IMR-90 (cell line): ENCODE results near the gene ERAS. TPM values are rescaled to one million over a fixed set of nuclear protein-coding genes. Genes with fewer than 3 reads are reported as not detected.

Experiments used
- ATAC-seq: fragments of 200-7000 bp; cut with Tn5 transposase; 2 replicates; pipeline ENCODE4 v1.9.1; 2020; ENCODE audit warnings: low read depth, mild to moderate bottlenecking, moderate library complexity
- BruUV-seq: library from RNA; stranded (reverse); fragments of 400-500 nt; replicated peaks from 2 replicates; lab custom pipeline; 2021; lab: Mats Ljungman, UMichigan
- CTCF ChIA-PET: fragments of 300-600 bp; formaldehyde crosslinking; extraction: SDS; loops from one replicate; lab custom pipeline; 2021; ENCODE audit warnings: antibody characterized with exemption; lab: Yijun Ruan, JAX
- POLR2A ChIA-PET: fragments of 300-600 bp; sonication (Branson Sonifier 250); formaldehyde crosslinking; loops from one replicate; lab custom pipeline; 2022; ENCODE audit warnings: antibody characterized with exemption; ENCODE audit not compliant: unreplicated experiment; lab: Charles Lee
- DNase-seq: peaks from one replicate; pipeline ENCODE4 v3.0.0; 2013
- H2AFZ ChIP-seq: replicated peaks from 2 replicates; pipeline ENCODE3; 2013; ENCODE audit warnings: low read length, mild to moderate bottlenecking; ENCODE audit not compliant: poor library complexity
- H2AK5ac ChIP-seq: 2 replicates; pipeline ENCODE4 v1.6.1; 2013; ENCODE audit warnings: low read depth, low read length, inconsistent platforms
- H2AK9ac ChIP-seq: replicated peaks from 2 replicates; pipeline ENCODE3; 2013; ENCODE audit warnings: mild to moderate bottlenecking, low read depth, low read length, moderate library complexity; ENCODE audit not compliant: poor library complexity
- H2BK120ac ChIP-seq: 2 replicates; pipeline ENCODE4 v1.6.1; 2013; ENCODE audit warnings: low read depth, low read length, inconsistent platforms
- H2BK15ac ChIP-seq: 3 replicates; pipeline ENCODE4 v1.6.1; 2013; ENCODE audit warnings: low read depth, low read length, inconsistent platforms
- H2BK20ac ChIP-seq: 2 replicates; pipeline ENCODE4 v1.6.1; 2013; ENCODE audit warnings: low read depth, mild to moderate bottlenecking, inconsistent platforms, low read length, moderate library complexity
- H2BK5ac ChIP-seq: 2 replicates; pipeline ENCODE4 v1.6.1; 2013; ENCODE audit warnings: mild to moderate bottlenecking, low read depth, low read length, inconsistent platforms; ENCODE audit not compliant: poor library complexity, severe bottlenecking
- H3K14ac ChIP-seq: replicated peaks from 2 replicates; pipeline ENCODE4 v1.6.1; 2013; ENCODE audit warnings: low read depth, low read length, inconsistent platforms
- H3K18ac ChIP-seq: 2 replicates; pipeline ENCODE4 v1.6.1; 2013; ENCODE audit warnings: low read depth, low read length, control low read depth
- H3K23ac ChIP-seq: 2 replicates; pipeline ENCODE4 v1.6.1; 2013; ENCODE audit warnings: low read depth, low read length, inconsistent platforms
- H3K27ac ChIP-seq: 2 replicates; pipeline ENCODE4 v1.5.1; 2013; ENCODE audit warnings: mild to moderate bottlenecking, control low read depth, low read length; ENCODE audit not compliant: insufficient read depth
- H3K27me3 ChIP-seq: 2 replicates; pipeline ENCODE4 v1.6.1; 2013; ENCODE audit warnings: low read length; ENCODE audit not compliant: control insufficient read depth, insufficient read depth
- H3K36me3 ChIP-seq: 2 replicates; pipeline ENCODE4 v1.6.1; 2013; ENCODE audit warnings: low read length, mixed read lengths; ENCODE audit not compliant: control insufficient read depth, insufficient read depth
- H3K4ac ChIP-seq: 2 replicates; pipeline ENCODE4 v1.6.1; 2013; ENCODE audit warnings: low read depth, low read length, inconsistent platforms
- H3K4me1 ChIP-seq: 2 replicates; pipeline ENCODE4 v1.6.1; 2013; ENCODE audit warnings: low read length, mixed read lengths; ENCODE audit not compliant: control insufficient read depth, insufficient read depth
- H3K4me2 ChIP-seq: 2 replicates; pipeline ENCODE4 v1.6.1; 2013; ENCODE audit warnings: low read depth, mild to moderate bottlenecking, control low read depth, low read length, moderate library complexity
- H3K4me3 ChIP-seq: 2 replicates; pipeline ENCODE4 v1.5.1; 2013; ENCODE audit warnings: low read depth, mild to moderate bottlenecking, control low read depth, low read length, moderate library complexity; ENCODE audit not compliant: insufficient read depth
- H3K56ac ChIP-seq: 2 replicates; pipeline ENCODE4 v1.6.1; 2013; ENCODE audit warnings: low read length, inconsistent platforms; ENCODE audit not compliant: insufficient read depth; ENCODE audit errors: extremely low read depth
- H3K79me1 ChIP-seq, 2 experiments: 2 replicates each; pipeline ENCODE4 v1.6.1; 2013; ENCODE audit warnings: low read length in 2 of 2, inconsistent platforms in 1 of 2, low read depth in 1 of 2
- H3K9ac ChIP-seq: 2 replicates; pipeline ENCODE4 v1.6.1; 2013; ENCODE audit warnings: low read depth, low read length, control low read depth
- H3K9me1 ChIP-seq: 2 replicates; pipeline ENCODE4 v1.6.1; 2013; ENCODE audit warnings: low read length, inconsistent platforms; ENCODE audit not compliant: insufficient read depth
- H3K9me3 ChIP-seq: 2 replicates; pipeline ENCODE4 v1.6.1; 2013; ENCODE audit warnings: low read length; ENCODE audit not compliant: control insufficient read depth, insufficient read depth
- H4K20me1 ChIP-seq: 2 replicates; pipeline ENCODE4 v1.6.1; 2013; ENCODE audit warnings: low read length, inconsistent platforms; ENCODE audit not compliant: insufficient read depth
- H4K5ac ChIP-seq: 2 replicates; pipeline ENCODE4 v1.6.1; 2013; ENCODE audit warnings: mild to moderate bottlenecking, low read depth, low read length, control low read depth
- H4K8ac ChIP-seq, 2 experiments: 2 replicates each; pipeline ENCODE4 v1.6.1; 2013; ENCODE audit warnings: low read depth in 2 of 2, low read length in 2 of 2, control low read depth in 1 of 2, inconsistent platforms in 1 of 2
- H4K91ac ChIP-seq: 2 replicates; pipeline ENCODE4 v1.6.1; 2013; ENCODE audit warnings: low read depth, low read length, inconsistent platforms; ENCODE audit not compliant: insufficient read depth
- CEBPB ChIP-seq: IDR thresholded peaks from 2 replicates; pipeline ENCODE4 v1.6.1; 2012; ENCODE audit warnings: low read depth, low read length, improper control_type of control experiment
- MAZ ChIP-seq: IDR thresholded peaks from 2 replicates; pipeline ENCODE4 v1.6.1; 2012; ENCODE audit warnings: low read depth, mild to moderate bottlenecking, low read length, improper control_type of control experiment, moderate library complexity, borderline replicate concordance
- NFE2L2 ChIP-seq: fragments of 150-350 bp; IDR thresholded peaks from 2 replicates; pipeline ENCODE4 v1.6.1; 2016; ENCODE audit warnings: low read depth, mild to moderate bottlenecking, low read length
- WGBS, 2 experiments: methylation state at CpG; one replicate each; pipeline versions ENCODE4 v1.1.5 to v1.1.7; 2013; ENCODE audit warnings: missing lambda C conversion rate in 2 of 2; ENCODE audit not compliant: insufficient read length in 1 of 2; ENCODE audit errors: extremely low coverage in 2 of 2; 5-methylcytosine and 5-hydroxymethylcytosine counted together
- dilution Hi-C: fragments of 300-500 bp; cut with HindIII; formaldehyde crosslinking; loops from one replicate; pipeline ENCODE4 v1.14.3; 2018; ENCODE audit warnings: low sequenced_read_pairs; ENCODE audit not compliant: unreplicated experiment
- in situ Hi-C: fragments of 300-500 bp; cut with MboI; formaldehyde crosslinking; loops from 3 replicates; pipeline ENCODE4 v1.14.3; 2019; ENCODE audit warnings: low sequenced_read_pairs, inconsistent platforms, mixed read lengths
- intact Hi-C: fragments of 100-400 bp; cut with micrococcal nuclease; formaldehyde crosslinking; loops from 2 replicates; pipeline ENCODE4 v1.10.0; 2022
- polyA plus RNA-seq, 3 experiments: library from polyadenylated mRNA; depleted of rRNA; stranded (reverse); fragments of >200 nt; gene quantifications; 2 replicates each; pipeline ENCODE4 v1.2.3, GENCODE V29; 2012; ENCODE audit warnings: low replicate concordance in 1 of 3
- total RNA-seq: library from RNA; depleted of rRNA; stranded (reverse); fragments of >200 nt; gene quantifications from 2 replicates; pipeline ENCODE4 v1.2.3, GENCODE V29; 2012

ERAS gene
- total and polyA plus RNA-seq, 2 of the 4 experiments (the other 2 are of a cell fraction) = not detected

- no peak for TF ChIP-seq MAZ
- TF ChIP-seq NFE2L2 = no peak
- TF ChIP-seq CEBPB = no peak
- Histone ChIP-seq H3K4me1 (no peaks in the 10 kb centered on the region; the same call in none of the 2 replicates), H4K91ac (no peak overlapping the region), H4K5ac (no peak overlapping the region), H3K4me2 (no peak overlapping the region), H2BK120ac (no peak overlapping the region), H3K23ac (no peak overlapping the region), H2BK20ac (no peak overlapping the region), H2AK9ac (no peak overlapping the region), H3K4me3 (no peak overlapping the region), H2AFZ (no peak overlapping the region), H3K4ac (no peak overlapping the region), H3K9me1 (peaks cover 7% of the 10 kb centered on the region; the same call in 1 of the 2 replicates), H3K56ac (no peak overlapping the region), H3K79me1 (no peaks in the 10 kb centered on the region), H3K14ac (no peak overlapping the region), H3K9me3 (no peaks in the 10 kb centered on the region), H3K27me3 (peaks cover 12% of the 10 kb centered on the region), H3K36me3 (no peaks in the 10 kb centered on the region), H2AK5ac (no peak overlapping the region), H2BK15ac (no peak overlapping the region), H3K18ac (no peak overlapping the region), H4K20me1 (no peaks in the 10 kb centered on the region), H3K27ac (no peak overlapping the region), H4K8ac (no peak overlapping the region), H2BK5ac (no peak overlapping the region), H3K9ac (no peak overlapping the region)
- ChIA-PET CTCF (no interaction called here), POLR2A (no interaction called here)
- dilution Hi-C loops (no loop called here), intact Hi-C loops (no loop called here), in situ Hi-C loops (no loop called here)
- no TSS peak for BruUV-seq
- 84% methylated on average over 3 of the region's 7 CpGs; no CpG with 5 or more reads in 1 of the 2 experiments for WGBS, 2 experiments
- DNase-seq = no peak
- ATAC-seq = no peak
These were observed 34.1 kb upstream of the ERAS start for GRCh38 chrX:48792219-48792618.
